ENCODE measurements around the gene AMOTL2. TPM values are rescaled to one million over a fixed set of nuclear protein-coding genes. Genes with fewer than 3 reads are reported as not detected.

AMOTL2 gene
- total and polyA plus RNA-seq, 9 of the 15 experiments (the other 6 are each of a cell fraction or from before 2014, with no cell fraction given), result 0.12 to 0.31 TPM; not detected in 7

- TF ChIP-seq MAFF (IDR thresholded peaks at IDR 0.05; ENCODE audit: low read length), result no peak
- TF ChIP-seq EZH2 (IDR thresholded peaks at IDR 0.05; ENCODE audit: borderline replicate concordance, low read depth, low read length), result no peak
- TF ChIP-seq ZBTB49 (CRISPR knock-in tag; IDR thresholded peaks at IDR 0.05; ENCODE audit: borderline replicate concordance), result no peak
- no peak for TF ChIP-seq ZBTB26 (CRISPR knock-in tag; IDR thresholded peaks at IDR 0.05)
- no peak for TF ChIP-seq EWSR1 (IDR thresholded peaks at IDR 0.05; ENCODE audit: borderline replicate concordance, low read depth, partially characterized antibody)
- TF ChIP-seq CC2D1A (IDR thresholded peaks at IDR 0.05), result no peak
- no peak for TF ChIP-seq SMAD2 (IDR thresholded peaks at IDR 0.05; ENCODE audit: low read depth, low read length)
Observed at GRCh38 chr3:134354612-134355251, 19.5 kb downstream of the AMOTL2 start (continued).

Measured in K562 (cell line).